SKM-1 treated with dmso at 0.1 percent for 144 hours (cell line): Measurements from ENCODE around the gene RNU5B-1.
"Not testable (repeated sequence)": the region's sequence is repeated elsewhere in the genome, so short reads cannot be mapped to it uniquely, and the experiment has no call there.

Source experiments
- DNase-seq: peaks from one replicate; lab custom pipeline; 2025; ENCODE audit not compliant: unreplicated experiment; lab: John Stamatoyannopoulos, UW

RNU5B-1 gene

GRCh38 chr15:65339920-65340319 lies 35.4 kb downstream of the RNU5B-1 start:
- DNase-seq: peak; percentile 32

- no peak for DNase-seq
Measured at GRCh38 chr15:65342493-65342892, 38.0 kb downstream of the RNU5B-1 start.

GRCh38 chr15:65343374-65343981 lies 39.0 kb downstream of the RNU5B-1 start:
- no peak for DNase-seq

GRCh38 chr15:65344214-65344913 lies 39.9 kb downstream of the RNU5B-1 start:
- DNase-seq: no peak

DNA sequence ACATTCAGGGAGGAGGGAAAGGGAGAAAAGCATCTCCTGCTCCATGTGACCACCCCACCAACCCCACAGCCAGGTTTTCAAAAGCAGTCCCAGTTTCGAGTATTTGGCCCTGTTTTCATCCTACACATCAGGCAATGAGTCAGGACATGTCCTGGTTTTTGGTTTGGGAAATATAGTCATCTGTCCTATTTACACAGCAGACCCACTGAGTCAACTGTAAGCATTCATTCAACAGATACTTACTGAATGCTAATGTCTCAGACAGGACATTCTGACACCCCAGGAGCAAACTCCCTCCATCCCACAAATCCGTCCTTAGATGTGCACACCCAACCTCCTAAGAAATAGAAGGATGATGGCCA lies 40.4 kb downstream of the RNU5B-1 start:
- DNase-seq: no peak

- DNase-seq: no peak
Measured at GRCh38 chr15:65346856-65347598, 42.5 kb downstream of the RNU5B-1 start.

DNA sequence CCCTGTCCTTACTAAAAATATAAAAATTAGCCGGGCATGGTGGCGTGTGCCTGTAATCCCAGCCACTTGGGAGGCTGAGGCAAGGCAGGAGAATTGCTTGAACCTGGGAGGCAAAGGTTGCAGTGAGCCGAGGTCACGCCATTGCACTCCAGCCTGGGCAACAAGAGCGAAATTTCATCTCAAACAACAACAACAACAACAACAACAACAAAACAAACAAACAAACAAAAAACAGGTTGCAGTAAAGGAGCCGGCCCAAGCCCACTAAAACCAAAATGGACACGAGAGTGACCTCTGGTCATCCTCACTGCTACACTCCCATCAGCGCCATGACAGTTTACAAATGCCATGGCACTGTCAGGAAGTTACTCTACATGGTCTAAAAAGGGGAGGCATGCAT lies 43.3 kb downstream of the RNU5B-1 start:
- not testable (repeated sequence) for DNase-seq

- DNase-seq: no peak
Measured at GRCh38 chr15:65349338-65349737, 44.9 kb downstream of the RNU5B-1 start.

DNA sequence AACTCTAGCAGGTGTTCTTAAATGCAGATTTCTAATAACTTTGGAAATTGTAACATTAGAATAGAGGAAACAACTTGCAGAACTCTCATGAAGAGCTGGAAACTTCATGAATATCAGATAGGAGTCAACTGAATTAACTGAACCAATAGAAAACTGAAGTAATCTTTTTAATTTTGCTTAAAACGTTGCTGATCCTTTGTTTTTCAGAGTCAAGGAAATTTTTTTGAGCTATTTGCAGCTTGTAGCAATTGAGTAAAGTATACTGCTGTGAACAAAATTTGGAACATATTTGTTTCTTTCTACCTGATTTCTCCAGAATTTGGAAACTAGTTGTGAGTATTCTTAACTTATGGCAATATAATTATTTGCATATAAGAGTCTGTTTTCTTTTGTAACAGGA lies 47.5 kb downstream of the RNU5B-1 start:
- DNase-seq: not testable (repeated sequence)
